ENCODE data around the gene SLC24A3.

DNA sequence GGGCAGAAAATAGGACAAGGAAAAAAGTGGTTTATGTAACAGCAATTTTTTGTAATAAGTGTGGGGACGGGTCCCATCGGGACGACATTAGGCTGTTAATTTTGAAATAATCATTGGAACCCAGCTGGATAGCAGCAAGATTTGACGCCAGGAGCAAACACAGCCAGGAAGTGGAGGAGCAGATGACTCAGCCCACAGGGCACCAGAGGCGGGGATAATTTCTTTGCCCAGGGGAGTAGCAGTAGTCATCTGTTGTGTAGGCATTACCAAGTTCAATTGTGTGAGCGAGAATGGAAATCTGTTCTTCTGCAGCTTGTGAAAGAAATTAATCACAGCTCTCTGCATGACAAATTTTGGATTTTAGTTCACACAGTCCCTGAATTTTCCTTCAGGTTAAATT is 523.0 kb downstream of the SLC24A3 start:
- TF ChIP-seq, protein P1, sequence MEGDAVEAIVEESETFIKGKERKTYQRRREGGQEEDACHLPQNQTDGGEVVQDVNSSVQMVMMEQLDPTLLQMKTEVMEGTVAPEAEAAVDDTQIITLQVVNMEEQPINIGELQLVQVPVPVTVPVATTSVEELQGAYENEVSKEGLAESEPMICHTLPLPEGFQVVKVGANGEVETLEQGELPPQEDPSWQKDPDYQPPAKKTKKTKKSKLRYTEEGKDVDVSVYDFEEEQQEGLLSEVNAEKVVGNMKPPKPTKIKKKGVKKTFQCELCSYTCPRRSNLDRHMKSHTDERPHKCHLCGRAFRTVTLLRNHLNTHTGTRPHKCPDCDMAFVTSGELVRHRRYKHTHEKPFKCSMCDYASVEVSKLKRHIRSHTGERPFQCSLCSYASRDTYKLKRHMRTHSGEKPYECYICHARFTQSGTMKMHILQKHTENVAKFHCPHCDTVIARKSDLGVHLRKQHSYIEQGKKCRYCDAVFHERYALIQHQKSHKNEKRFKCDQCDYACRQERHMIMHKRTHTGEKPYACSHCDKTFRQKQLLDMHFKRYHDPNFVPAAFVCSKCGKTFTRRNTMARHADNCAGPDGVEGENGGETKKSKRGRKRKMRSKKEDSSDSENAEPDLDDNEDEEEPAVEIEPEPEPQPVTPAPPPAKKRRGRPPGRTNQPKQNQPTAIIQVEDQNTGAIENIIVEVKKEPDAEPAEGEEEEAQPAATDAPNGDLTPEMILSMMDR (IDR thresholded peaks at IDR 0.05) = no peak
- TF ChIP-seq POLR2A (IDR thresholded peaks at IDR 0.05) = no peak
- TF ChIP-seq EP300 (IDR thresholded peaks at IDR 0.05) = no peak

Measured in upper lobe of left lung (tissue), 4 donors.